PC-9 (cell line): ENCODE measurements around the gene ELMO1. TPM values are rescaled to one million over a fixed set of nuclear protein-coding genes. Genes with fewer than 3 reads are reported as not detected.

Source experiments
- BruUV-seq: library from RNA; stranded (reverse); fragments of 400-500 nt; replicated peaks from 2 replicates; lab custom pipeline; 2021; lab: Mats Ljungman, UMichigan
- CTCF ChIA-PET: fragments of 300-600 bp; sonication (Branson Sonifier 250); formaldehyde crosslinking; loops from one replicate; lab custom pipeline; 2022; ENCODE audit warnings: antibody characterized with exemption; lab: Charles Lee
- POLR2A ChIA-PET: fragments of 300-600 bp; sonication (Branson Sonifier 250); formaldehyde crosslinking; loops from one replicate; lab custom pipeline; 2022; ENCODE audit warnings: antibody characterized with exemption; ENCODE audit not compliant: unreplicated experiment; lab: Charles Lee
- DNase-seq, 2 experiments: peaks; one replicate each; pipeline versions ENCODE4 v3.0.0 to v3.0.0-alpha.2; 2015 to 2022; ENCODE audit warnings: mixed read lengths in 1 of 2
- H2AFZ ChIP-seq: fragments of 200-600 bp; sonication (generic); 2 replicates; pipeline ENCODE4 v1.8.1; 2017; ENCODE audit warnings: antibody characterized with exemption
- H3F3A ChIP-seq: fragments of 200-600 bp; sonication (generic); 2 replicates; pipeline ENCODE4 v1.8.1; 2017; ENCODE audit warnings: antibody characterized with exemption, mild to moderate bottlenecking, low read depth; ENCODE audit not compliant: insufficient read depth
- H3K27ac ChIP-seq: fragments of 200-600 bp; sonication (generic); 2 replicates; pipeline ENCODE4 v1.6.1; 2016; ENCODE audit warnings: mixed run types
- H3K27me3 ChIP-seq: fragments of 200-600 bp; sonication (generic); 2 replicates; pipeline ENCODE4 v1.6.1; 2016; ENCODE audit warnings: low read depth, mixed run types; ENCODE audit not compliant: insufficient read depth
- H3K36me3 ChIP-seq: fragments of 200-600 bp; sonication (generic); 2 replicates; pipeline ENCODE4 v1.6.1; 2016; ENCODE audit warnings: low read depth, mixed run types
- H3K4me1 ChIP-seq: fragments of 200-600 bp; sonication (generic); replicated peaks from 2 replicates; pipeline ENCODE4 v1.6.1; 2016; ENCODE audit warnings: mixed run types; ENCODE audit not compliant: insufficient read depth
- H3K4me2 ChIP-seq: fragments of 200-600 bp; sonication (generic); 2 replicates; pipeline ENCODE4 v1.6.1; 2017; ENCODE audit warnings: mixed run types
- H3K4me3 ChIP-seq: fragments of 200-600 bp; sonication (generic); 2 replicates; pipeline ENCODE4 v1.6.1; 2016; ENCODE audit warnings: mixed run types
- H3K79me2 ChIP-seq: fragments of 200-600 bp; sonication (generic); 2 replicates; pipeline ENCODE4 v1.6.1; 2017; ENCODE audit warnings: low read depth, mixed run types
- H3K9me2 ChIP-seq: fragments of 200-600 bp; sonication (generic); 2 replicates; pipeline ENCODE4 v1.8.1; 2017; ENCODE audit warnings: mild to moderate bottlenecking; ENCODE audit not compliant: insufficient read depth
- H3K9me3 ChIP-seq: fragments of 200-600 bp; sonication (generic); 2 replicates; pipeline ENCODE4 v1.8.1; 2016; ENCODE audit warnings: low read depth; ENCODE audit not compliant: insufficient read depth
- H4K20me1 ChIP-seq: fragments of 200-600 bp; sonication (generic); 2 replicates; pipeline ENCODE4 v1.8.1; 2017; ENCODE audit not compliant: insufficient read depth
- EZH2 ChIP-seq: fragments of 200-600 bp; sonication (generic); IDR thresholded peaks from 2 replicates; pipeline ENCODE4 v1.8.0; 2017; ENCODE audit warnings: antibody characterized with exemption, low read depth
- intact Hi-C: fragments of 100-400 bp; cut with micrococcal nuclease; formaldehyde crosslinking; loops from one replicate; pipeline ENCODE4 v1.10.0; 2022; ENCODE audit not compliant: unreplicated experiment
- total RNA-seq: library from RNA; stranded (reverse); gene quantifications from 2 replicates; pipeline ENCODE4 v1.2.3, GENCODE V29; 2021
- TF ChIP-seq, protein P1 (sequence below): fragments of 200-600 bp; sonication (generic); conservative IDR thresholded peaks from 2 replicates; pipeline ENCODE4 v1.6.1; 2017; ENCODE audit warnings: mixed run types, antibody characterized with exemption, mild to moderate bottlenecking, moderate library complexity

ELMO1 gene
- total RNA-seq, 1 experiment from 2014 or later, result 4.8 TPM

DNA sequence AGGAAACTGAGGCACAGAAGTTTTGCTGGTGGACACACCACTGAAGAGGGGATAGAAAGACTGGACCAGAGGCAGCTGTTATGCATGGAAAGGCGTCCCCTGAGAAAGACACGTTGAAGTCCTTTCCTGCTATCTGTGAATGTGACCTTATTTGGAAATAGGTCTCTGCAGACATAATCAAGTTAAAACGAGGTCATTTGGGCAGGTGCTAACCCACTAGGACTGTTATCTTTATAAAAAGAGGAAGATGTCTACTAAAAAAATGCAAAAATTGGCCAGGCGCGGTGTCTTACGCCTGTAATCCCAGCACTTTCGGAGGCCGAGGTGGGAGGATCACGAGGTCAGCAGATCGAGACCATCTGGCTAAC is 31.6 kb downstream of the ELMO1 start:
- Histone ChIP-seq H2AFZ (no peak overlapping the region), H3K4me1 (no peaks in the 10 kb centered on the region), H3K4me3 (no peak overlapping the region), H4K20me1 (no peaks in the 10 kb centered on the region), H3K9me3 (no peaks in the 10 kb centered on the region), H3F3A (no peaks in the 10 kb centered on the region), H3K79me2 (no peaks in the 10 kb centered on the region), H3K27ac (no peak overlapping the region), H3K27me3 (peaks cover 44% of the 10 kb centered on the region), H3K9me2 (no peaks in the 10 kb centered on the region), H3K36me3 (no peaks in the 10 kb centered on the region), H3K4me2 (no peak overlapping the region)
- intact Hi-C loops, result no loop called here
- no TSS peak for BruUV-seq
- ChIA-PET CTCF (no interaction called here), POLR2A (no interaction called here)
- TF ChIP-seq EZH2, result no peak
- TF ChIP-seq, protein P1, sequence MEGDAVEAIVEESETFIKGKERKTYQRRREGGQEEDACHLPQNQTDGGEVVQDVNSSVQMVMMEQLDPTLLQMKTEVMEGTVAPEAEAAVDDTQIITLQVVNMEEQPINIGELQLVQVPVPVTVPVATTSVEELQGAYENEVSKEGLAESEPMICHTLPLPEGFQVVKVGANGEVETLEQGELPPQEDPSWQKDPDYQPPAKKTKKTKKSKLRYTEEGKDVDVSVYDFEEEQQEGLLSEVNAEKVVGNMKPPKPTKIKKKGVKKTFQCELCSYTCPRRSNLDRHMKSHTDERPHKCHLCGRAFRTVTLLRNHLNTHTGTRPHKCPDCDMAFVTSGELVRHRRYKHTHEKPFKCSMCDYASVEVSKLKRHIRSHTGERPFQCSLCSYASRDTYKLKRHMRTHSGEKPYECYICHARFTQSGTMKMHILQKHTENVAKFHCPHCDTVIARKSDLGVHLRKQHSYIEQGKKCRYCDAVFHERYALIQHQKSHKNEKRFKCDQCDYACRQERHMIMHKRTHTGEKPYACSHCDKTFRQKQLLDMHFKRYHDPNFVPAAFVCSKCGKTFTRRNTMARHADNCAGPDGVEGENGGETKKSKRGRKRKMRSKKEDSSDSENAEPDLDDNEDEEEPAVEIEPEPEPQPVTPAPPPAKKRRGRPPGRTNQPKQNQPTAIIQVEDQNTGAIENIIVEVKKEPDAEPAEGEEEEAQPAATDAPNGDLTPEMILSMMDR, result no peak
- DNase-seq, result no peak

DNA sequence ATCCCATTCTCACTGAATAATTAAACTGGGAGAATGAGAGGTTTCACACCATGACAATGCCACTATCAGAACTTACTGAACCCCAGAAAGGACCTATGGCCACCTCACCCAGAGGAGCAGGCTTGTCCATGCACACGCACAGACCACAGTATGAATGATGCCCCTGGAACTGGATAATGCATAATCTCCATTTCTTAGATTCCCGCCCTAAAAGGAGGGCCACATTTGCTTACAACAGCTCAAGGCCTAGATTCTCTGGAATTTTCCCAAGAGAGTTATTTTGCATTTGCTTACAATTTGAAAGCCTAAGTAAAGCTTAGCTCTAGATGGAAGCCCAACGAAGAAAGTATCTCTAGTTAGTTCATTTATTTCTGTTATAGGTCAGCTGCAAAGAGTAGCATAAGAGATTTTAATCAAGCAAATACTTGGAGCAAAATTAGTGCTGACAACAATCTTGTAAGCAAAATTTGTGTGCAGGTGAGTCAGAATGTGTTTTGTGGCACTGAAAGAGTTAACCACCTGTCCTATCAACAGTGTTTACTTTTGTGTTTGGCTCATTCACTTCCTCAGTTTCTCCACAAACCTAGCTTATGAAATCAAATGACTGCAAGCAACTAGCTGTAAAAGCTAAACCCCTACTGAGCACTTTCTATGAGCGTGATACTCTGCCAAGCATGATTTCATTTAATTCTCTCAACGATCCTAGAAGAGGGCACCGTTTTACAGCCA is 32.1 kb downstream of the ELMO1 start:
- intact Hi-C loops, result no loop called here
- H3K4me3 ChIP-seq, result no peak overlapping the region
- peaks cover 43% of the 10 kb centered on the region for H3K27me3 ChIP-seq
- ChIA-PET CTCF (no interaction called here), POLR2A (no interaction called here)
- H3K4me2 ChIP-seq, result no peak overlapping the region
- H3K36me3 ChIP-seq, result no peaks in the 10 kb centered on the region
- H4K20me1 ChIP-seq, result no peaks in the 10 kb centered on the region
- BruUV-seq, result no TSS peak
- TF ChIP-seq EZH2, result no peak
- TF ChIP-seq, protein P1, result no peak
- DNase-seq, result no peak
- no peaks in the 10 kb centered on the region for H3K4me1 ChIP-seq
- no peaks in the 10 kb centered on the region for H3K79me2 ChIP-seq
- H3K9me2 ChIP-seq, result no peaks in the 10 kb centered on the region
- no peak overlapping the region for H3K27ac ChIP-seq
- no peaks in the 10 kb centered on the region for H3F3A ChIP-seq
- no peaks in the 10 kb centered on the region for H3K9me3 ChIP-seq
- no peak overlapping the region for H2AFZ ChIP-seq

DNA sequence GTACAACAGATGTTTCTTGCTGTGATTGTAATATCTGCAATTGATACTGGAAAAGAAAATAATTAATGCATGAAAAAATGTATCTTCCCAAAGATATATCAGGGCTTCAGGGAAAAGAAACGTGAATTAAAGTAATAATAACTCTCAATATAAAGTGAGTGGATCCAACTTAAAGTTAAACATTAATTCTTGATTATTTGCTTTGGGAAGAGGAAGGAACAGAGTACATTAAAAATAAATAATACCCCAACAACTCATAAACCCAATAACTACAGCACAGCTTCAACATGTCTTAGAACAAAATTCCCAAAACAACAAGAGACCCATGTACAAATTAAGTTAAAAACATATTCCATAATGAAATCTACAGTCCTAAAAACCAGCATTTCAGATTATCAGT is 33.0 kb downstream of the ELMO1 start:
- TF ChIP-seq EZH2, result no peak
- TF ChIP-seq, protein P1, result no peak
- H3K36me3 ChIP-seq, result no peaks in the 10 kb centered on the region
- H3K9me2 ChIP-seq, result no peaks in the 10 kb centered on the region
- no peak for DNase-seq
- H3K79me2 ChIP-seq, result no peaks in the 10 kb centered on the region
- H3F3A ChIP-seq, result no peaks in the 10 kb centered on the region
- ChIA-PET POLR2A (no interaction called here), CTCF (no interaction called here)
- no TSS peak for BruUV-seq
- H3K4me2 ChIP-seq, result no peak overlapping the region
- H3K4me1 ChIP-seq, result no peaks in the 10 kb centered on the region
- no peak overlapping the region for H2AFZ ChIP-seq
- H3K9me3 ChIP-seq, result no peaks in the 10 kb centered on the region
- H3K4me3 ChIP-seq, result no peak overlapping the region
- intact Hi-C loops, result no loop called here
- peaks cover 41% of the 10 kb centered on the region for H3K27me3 ChIP-seq
- H4K20me1 ChIP-seq, result no peaks in the 10 kb centered on the region
- H3K27ac ChIP-seq, result no peak overlapping the region
